H1 (cell line): Measurements from ENCODE around the gene AIG1. TPM values are rescaled to one million over a fixed set of nuclear protein-coding genes. Genes with fewer than 3 reads are reported as not detected.

ENCODE experiments used
- CTCF ChIA-PET: fragments of 300-600 bp; sonication (Branson Sonifier 250); formaldehyde crosslinking; loops from one replicate; lab custom pipeline; 2021; ENCODE audit not compliant: partially characterized antibody; lab: Charles Lee
- POLR2A ChIA-PET: fragments of 300-600 bp; sonication (Branson Sonifier 250); formaldehyde crosslinking; loops from one replicate; lab custom pipeline; 2021; ENCODE audit warnings: inconsistent platforms; ENCODE audit not compliant: partially characterized antibody; lab: Charles Lee
- DNase-seq, 2 experiments: peaks; one replicate each; pipeline versions ENCODE4 v3.0.0 to v3.0.0-alpha.2; 2010 to 2022; ENCODE audit warnings: low spot score in 2 of 2, low read depth in 1 of 2, mixed read lengths in 1 of 2
- FAIRE-seq: peaks from 2 replicates; lab custom pipeline; 2011; peaks lifted over from hg19 to GRCh38; lab: Jason Lieb, UNC
- H2AFZ ChIP-seq: 2 replicates; pipeline ENCODE4 v1.8.1; 2012; ENCODE audit warnings: low read length, inconsistent platforms
- H2AK5ac ChIP-seq: 2 replicates; pipeline ENCODE4 v1.6.1; 2013; ENCODE audit warnings: low read depth, low read length
- H2BK120ac ChIP-seq: replicated peaks from 2 replicates; pipeline ENCODE3; 2013; ENCODE audit warnings: low read depth, low read length, inconsistent platforms
- H2BK12ac ChIP-seq: 2 replicates; pipeline ENCODE4 v1.6.1; 2013; ENCODE audit warnings: low read depth, low read length
- H2BK15ac ChIP-seq: 2 replicates; pipeline ENCODE4 v1.6.1; 2013; ENCODE audit warnings: low read length
- H2BK20ac ChIP-seq: 2 replicates; pipeline ENCODE4 v1.6.1; 2013; ENCODE audit warnings: low read length
- H2BK5ac ChIP-seq: 2 replicates; pipeline ENCODE4 v1.6.1; 2013; ENCODE audit warnings: low read depth, low read length
- H3K14ac ChIP-seq: 2 replicates; pipeline ENCODE4 v1.6.1; 2013; ENCODE audit warnings: inconsistent platforms; ENCODE audit not compliant: insufficient read length
- H3K18ac ChIP-seq: 2 replicates; pipeline ENCODE4 v1.6.1; 2013; ENCODE audit warnings: low read length; ENCODE audit errors: extremely low read depth
- H3K23ac ChIP-seq: 2 replicates; pipeline ENCODE4 v1.6.1; 2013; ENCODE audit warnings: inconsistent platforms; ENCODE audit not compliant: insufficient read length
- H3K23me2 ChIP-seq: 2 replicates; pipeline ENCODE4 v1.6.1; 2013; ENCODE audit warnings: low read depth, low read length
- H3K27ac ChIP-seq: 2 replicates; pipeline ENCODE4 v1.6.1; 2011; ENCODE audit warnings: low read depth, low read length, inconsistent platforms
- H3K27me3 ChIP-seq, 4 experiments: replicated peaks in 1 of 4; 1 replicate in 1 of 4; 2 replicates in 3 of 4; pipeline versions ENCODE4 v1.6.1 to v1.8.1; 2011 to 2013; ENCODE audit warnings: low read length in 3 of 4, mild to moderate bottlenecking in 3 of 4, inconsistent platforms in 2 of 4, mixed read lengths in 2 of 4, moderate library complexity in 1 of 4; ENCODE audit not compliant: control insufficient read depth in 3 of 4, insufficient read depth in 3 of 4; ENCODE audit errors: extremely low read depth in 1 of 4
- H3K36me3 ChIP-seq, 4 experiments: 2 replicates each; pipeline versions ENCODE4 v1.6.1 to v1.8.1; 2011 to 2013; ENCODE audit warnings: mild to moderate bottlenecking in 4 of 4, low read length in 3 of 4, moderate library complexity in 2 of 4, control low read depth in 1 of 4, inconsistent platforms in 1 of 4; ENCODE audit not compliant: insufficient read depth in 4 of 4, control insufficient read depth in 2 of 4
- H3K4ac ChIP-seq: replicated peaks from 2 replicates; pipeline ENCODE3; 2013; ENCODE audit warnings: low read length, low read depth, mixed read lengths, inconsistent platforms; ENCODE audit not compliant: insufficient read length
- H3K4me1 ChIP-seq, 4 experiments: replicated peaks in 1 of 4; 1 replicate in 1 of 4; 2 replicates in 3 of 4; pipeline versions ENCODE4 v1.6.1 to v1.8.1; 2011 to 2013; ENCODE audit warnings: low read length in 3 of 4, inconsistent platforms in 2 of 4, mixed read lengths in 1 of 4; ENCODE audit not compliant: insufficient read depth in 4 of 4, control insufficient read depth in 3 of 4
- H3K4me2 ChIP-seq, 2 experiments: 2 replicates each; pipeline versions ENCODE4 v1.6.1 to v1.8.1; 2011 to 2013; ENCODE audit warnings: low read depth in 2 of 2, low read length in 2 of 2, control low read depth in 1 of 2, inconsistent platforms in 1 of 2, mild to moderate bottlenecking in 1 of 2; ENCODE audit not compliant: insufficient read depth in 1 of 2
- H3K4me3 ChIP-seq, 4 experiments: fragments of 200-600, 300-600 bp in 1 of 4; sonication (generic), shearing (Covaris generic), sonication (Bioruptor Twin) in 1 of 4; 2 replicates each; pipeline versions ENCODE4 v1.5.1 to v1.8.1; 2011 to 2016; ENCODE audit warnings: low read length in 4 of 4, low read depth in 3 of 4, control low read depth in 2 of 4, inconsistent platforms in 2 of 4, mild to moderate bottlenecking in 2 of 4, mixed read lengths in 1 of 4, moderate library complexity in 1 of 4; ENCODE audit not compliant: insufficient read depth in 2 of 4; ENCODE audit errors: extremely low read depth in 1 of 4
- H3K56ac ChIP-seq: replicated peaks from 2 replicates; pipeline ENCODE3; 2013; ENCODE audit warnings: low read depth, mild to moderate bottlenecking, mixed read lengths, low read length, inconsistent platforms; ENCODE audit not compliant: insufficient read length
- H3K79me1 ChIP-seq: 2 replicates; pipeline ENCODE4 v1.6.1; 2013; ENCODE audit warnings: low read depth, low read length, control low read depth
- H3K79me2 ChIP-seq, 2 experiments: 2 replicates each; pipeline versions ENCODE4 v1.6.1 to v1.8.1; 2012 to 2013; ENCODE audit warnings: low read length in 2 of 2, mild to moderate bottlenecking in 2 of 2, inconsistent platforms in 1 of 2; ENCODE audit not compliant: insufficient read depth in 2 of 2, control insufficient read depth in 1 of 2
- H3K9ac ChIP-seq, 4 experiments: replicated peaks in 1 of 4; 1 replicate in 1 of 4; 2 replicates in 3 of 4; pipeline versions ENCODE4 v1.6.1 to v1.8.1; 2011 to 2013; ENCODE audit warnings: low read depth in 3 of 4, low read length in 3 of 4, control low read depth in 2 of 4, mild to moderate bottlenecking in 2 of 4, moderate library complexity in 2 of 4, inconsistent platforms in 1 of 4; ENCODE audit errors: extremely low read depth in 1 of 4
- H3K9me3 ChIP-seq, 2 experiments: 2 replicates each; pipeline versions ENCODE4 v1.6.1 to v1.8.1; 2012 to 2013; ENCODE audit warnings: mild to moderate bottlenecking in 2 of 2, moderate library complexity in 2 of 2, control low read depth in 1 of 2, inconsistent platforms in 1 of 2, low read depth in 1 of 2, low read length in 1 of 2, mixed read lengths in 1 of 2; ENCODE audit not compliant: insufficient read depth in 2 of 2
- H4K20me1 ChIP-seq, 2 experiments: replicated peaks in 1 of 2; 2 replicates each; pipeline versions ENCODE3 to v1.8.1; 2011 to 2013; ENCODE audit warnings: inconsistent platforms in 2 of 2, low read length in 2 of 2, mild to moderate bottlenecking in 1 of 2; ENCODE audit not compliant: insufficient read depth in 2 of 2, control insufficient read depth in 1 of 2
- H4K5ac ChIP-seq: 2 replicates; pipeline ENCODE4 v1.6.1; 2013; ENCODE audit warnings: low read length, low read depth, mixed read lengths, inconsistent platforms; ENCODE audit not compliant: insufficient read length
- H4K8ac ChIP-seq: 2 replicates; pipeline ENCODE4 v1.8.0; 2013; ENCODE audit warnings: mild to moderate bottlenecking, moderate library complexity, low read length, inconsistent platforms; ENCODE audit not compliant: insufficient read depth; ENCODE audit errors: extremely low read depth
- H4K91ac ChIP-seq: replicated peaks from 2 replicates; pipeline ENCODE3; 2013; ENCODE audit warnings: low read length, mixed read lengths, inconsistent platforms; ENCODE audit not compliant: insufficient read length
- CBX5 ChIP-seq: fragments of 300-800, 300-1000 bp; sonication (generic); IDR thresholded peaks from 2 replicates; pipeline ENCODE4 v1.7.1; 2016; ENCODE audit warnings: antibody characterized with exemption, low read length, low read depth
- CHD1 ChIP-seq: IDR thresholded peaks from 2 replicates; pipeline ENCODE4 v1.6.1; 2012; ENCODE audit warnings: low read depth, low read length, improper control_type of control experiment
- EGR1 ChIP-seq: IDR thresholded peaks from 2 replicates; pipeline ENCODE4 v1.6.1; 2011; ENCODE audit warnings: low read depth, low read length, borderline replicate concordance
- EZH2 ChIP-seq: fragments of 200-600 bp; sonication (generic); IDR thresholded peaks from 2 replicates; pipeline ENCODE4 v1.7.1; 2012; ENCODE audit warnings: low read depth, mild to moderate bottlenecking, moderate library complexity, low read length, inconsistent platforms; ENCODE audit not compliant: severe bottlenecking
- MAX ChIP-seq: IDR thresholded peaks from 2 replicates; pipeline ENCODE4 v1.6.1; 2012; ENCODE audit warnings: inconsistent platforms
- SIX5 ChIP-seq: IDR thresholded peaks from 2 replicates; pipeline ENCODE4 v1.6.1; 2011; ENCODE audit warnings: mild to moderate bottlenecking, low read depth, low read length
- SP2 ChIP-seq: IDR thresholded peaks from 2 replicates; pipeline ENCODE4 v1.6.1; 2012; ENCODE audit warnings: mild to moderate bottlenecking, low read length, inconsistent platforms
- TEAD4 ChIP-seq: IDR thresholded peaks from 2 replicates; pipeline ENCODE4 v1.6.1; 2012; ENCODE audit warnings: low read depth, low read length, inconsistent platforms, mixed read lengths
- YY1 ChIP-seq: IDR thresholded peaks from 2 replicates; pipeline ENCODE4 v1.6.1; 2011; ENCODE audit warnings: low read depth, mild to moderate bottlenecking, low read length
- WGBS, 2 experiments: shearing (Covaris generic) in 1 of 2; methylation state at CpG; one replicate each; pipeline versions ENCODE4 v1.1.6 to v1.1.7; 2013 to 2015; ENCODE audit warnings: low lambda C conversion rate in 2 of 2, mixed read lengths in 2 of 2, inconsistent platforms in 1 of 2, low coverage in 1 of 2, missing lambda C conversion rate in 1 of 2; ENCODE audit not compliant: insufficient replicate concordance in 2 of 2, insufficient coverage in 1 of 2, insufficient read length in 1 of 2; ENCODE audit errors: extremely low coverage in 1 of 2, missing lambda C conversion rate in 1 of 2; 5-methylcytosine and 5-hydroxymethylcytosine counted together
- polyA plus RNA-seq, 7 experiments: library from polyadenylated mRNA; depleted of rRNA in 3 of 7; stranded (reverse) in 5 of 7; unstranded in 2 of 7; fragments of >200 nt in 5 of 7; fragments of 200-250 nt in 2 of 7; gene quantifications; 1 replicate in 5 of 7; 2 replicates in 1 of 7; 4 replicates in 1 of 7; pipeline versions ENCODE4 v1.2.1 to v1.2.3, GENCODE V29; 2011 to 2013; ENCODE audit warnings: missing spikeins in 2 of 7, mixed read lengths in 2 of 7
- total RNA-seq: library from RNA; stranded (reverse); fragmentation: NEBNext Ultra II Directional; extraction: Animal tissue kit (Norgen Biotek cat#: 25700); gene quantifications from 2 replicates; pipeline ENCODE4 v1.2.1, GENCODE V29; 2021

Gene AIG1
- total and polyA plus RNA-seq, 2 of the 8 experiments (the other 6 are each of a cell fraction or from before 2014, with no cell fraction given): 56.6 to 58.4 TPM

- Histone ChIP-seq H3K27ac (no peak overlapping the region), H3K79me1 (no peaks in the 10 kb centered on the region), H4K20me1 (no peaks in the 10 kb centered on the region), H3K56ac (no peak overlapping the region), H3K4me3 (no peak overlapping the region), H3K9me3 (no peaks in the 10 kb centered on the region), H4K8ac (no peak overlapping the region), H2BK120ac (no peak overlapping the region), H3K79me2 (no peaks in the 10 kb centered on the region), H3K18ac (no peak overlapping the region), H3K36me3 (no peaks in the 10 kb centered on the region), H3K14ac (no peak overlapping the region), H2BK12ac (no peak overlapping the region), H3K23ac (no peak overlapping the region), H3K4me1 (peaks cover 0 to 5% (median 4%) of the 10 kb centered on the region in 4 experiments; a peak in 4 of 7 replicates), H3K4me2 (no peak overlapping the region), H2AFZ (no peak overlapping the region), H2BK15ac (no peak overlapping the region), H4K5ac (no peak overlapping the region), H4K91ac (no peak overlapping the region), H3K27me3 (no peaks in the 10 kb centered on the region), H2BK5ac (no peak overlapping the region), H3K9ac (no peak overlapping the region), H2BK20ac (no peak overlapping the region), H3K4ac (no peak overlapping the region), H2AK5ac (no peak overlapping the region), H3K23me2 (no peaks in the 10 kb centered on the region)
- TF ChIP-seq SIX5: no peak
- TF ChIP-seq EZH2: no peak
- no peak for TF ChIP-seq MAX
- TF ChIP-seq YY1: no peak
- TF ChIP-seq SP2: no peak
- TF ChIP-seq EGR1: no peak
- no peak for TF ChIP-seq CBX5
- TF ChIP-seq TEAD4: no peak
- no peak for TF ChIP-seq CHD1
- FAIRE-seq (no peak), DNase-seq (no peak)
- whole genome bisulfite sequencing, 2 experiments: 95% methylated on average over 12 of the region's 13 CpGs; no CpG with 5 or more reads in 1 of the 2 experiments
- POLR2A ChIA-PET: no interaction called here
- CTCF ChIA-PET: interaction anchor here (1.0 kb wide), 1 partner anchor 16 kb away, joined by 3 read pairs; no protein-coding TSS in a partner anchor
These were observed 223.4 kb downstream of the AIG1 start for GRCh38 chr6:143283887-143284645.
